ENCODE results near the gene IFIT1B.
"Not testable (repeated sequence)": the region's sequence is repeated elsewhere in the genome, so short reads cannot be mapped to it uniquely, and the experiment has no call there.

The IFIT1B gene

GRCh38 chr10:89348975-89349374, 28.9 kb upstream of the IFIT1B start:
- no peak for DNase-seq (ENCODE audit: low read depth)

- not testable (repeated sequence) for DNase-seq (ENCODE audit: low read depth)
These were observed 27.1 kb upstream of the IFIT1B start for GRCh38 chr10:89350631-89351315.

GRCh38 chr10:89351412-89351779, 26.5 kb upstream of the IFIT1B start:
- no peak for DNase-seq (ENCODE audit: low read depth)

DNA sequence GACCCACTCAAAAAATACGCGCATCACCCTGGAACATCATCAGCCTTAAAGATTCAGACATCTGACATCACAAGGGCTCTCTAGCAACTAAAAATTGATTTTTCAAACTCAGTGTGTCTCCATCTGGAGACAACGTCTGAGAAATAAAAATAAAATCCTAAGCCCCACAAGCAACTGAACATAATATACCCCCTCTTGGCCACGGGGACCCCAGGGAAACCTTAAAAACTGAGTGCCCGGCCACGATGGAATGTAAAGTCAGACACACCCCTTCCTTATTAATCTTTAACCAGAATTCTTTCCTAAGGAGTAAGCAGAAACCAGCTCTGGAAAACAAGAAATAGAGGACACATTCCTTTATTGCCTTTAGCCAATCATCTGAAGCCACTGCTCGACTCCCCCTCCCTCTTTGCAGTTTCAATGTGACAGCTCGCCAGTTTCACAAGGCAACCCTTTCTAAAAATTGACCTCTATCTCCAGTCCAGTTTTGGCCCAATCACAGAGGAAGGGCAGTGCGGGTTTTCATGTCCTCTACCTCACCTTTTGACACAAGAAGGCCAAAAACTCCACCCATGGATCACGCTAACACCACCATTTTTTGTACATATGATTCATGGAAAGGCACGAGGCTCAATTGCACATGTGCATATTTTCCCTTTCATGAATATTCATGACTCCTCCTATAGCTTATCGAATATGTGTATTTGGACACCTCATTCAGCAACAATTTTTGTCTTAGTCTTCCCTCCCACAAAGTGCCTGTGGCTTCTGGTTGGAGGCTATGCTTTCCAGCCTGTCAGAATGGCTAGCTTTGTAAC, 25.9 kb upstream of the IFIT1B start:
- peak; percentile 99 for DNase-seq (ENCODE audit: low read depth)

- DNase-seq (ENCODE audit: low read depth), result no peak
These were observed 25.1 kb upstream of the IFIT1B start for GRCh38 chr10:89352802-89353201.

GRCh38 chr10:89355394-89355931, 22.4 kb upstream of the IFIT1B start:
- peak; percentile 84 for DNase-seq (ENCODE audit: low read depth)

DNA sequence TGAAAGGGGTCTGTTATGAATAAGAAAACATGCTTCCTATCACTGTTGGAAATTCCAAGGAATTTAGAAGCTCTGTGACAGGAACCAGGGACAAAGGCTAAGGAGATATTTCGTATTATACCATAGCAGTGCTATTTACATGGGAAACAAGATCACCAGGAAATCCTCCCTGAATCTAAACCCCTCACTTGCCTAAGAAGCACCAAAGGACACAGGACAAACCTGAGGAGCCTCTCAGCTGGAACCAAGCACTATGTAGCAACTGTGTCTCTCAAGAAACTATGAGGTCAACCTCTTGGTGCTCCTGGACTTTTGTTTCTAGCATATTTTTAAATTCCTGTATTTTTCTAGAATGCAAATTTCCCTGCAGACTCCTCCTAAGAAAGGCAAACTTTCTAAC, 20.8 kb upstream of the IFIT1B start:
- no peak for DNase-seq (ENCODE audit: low read depth)

GRCh38 chr10:89357975-89358374, 19.9 kb upstream of the IFIT1B start:
- DNase-seq (ENCODE audit: low read depth), result no peak

DNA sequence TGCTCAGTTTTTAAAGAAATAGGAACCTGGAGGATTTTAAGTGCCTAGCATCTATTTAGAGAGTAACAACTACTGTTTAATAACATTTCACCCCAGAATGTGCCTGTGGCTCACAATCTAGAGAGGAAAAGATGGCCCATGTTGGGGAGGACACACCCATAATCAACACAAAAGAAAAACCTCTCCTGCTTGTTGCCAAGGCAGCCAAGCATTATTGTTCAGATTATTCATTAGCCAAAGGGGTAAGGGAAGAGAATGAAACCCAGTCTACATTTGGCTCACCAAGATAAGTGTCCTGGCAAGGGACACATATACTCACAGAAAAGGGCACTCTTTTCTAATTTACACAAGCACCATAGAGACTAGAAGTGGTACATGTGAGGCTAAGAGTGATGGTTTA, 17.7 kb upstream of the IFIT1B start:
- no peak for DNase-seq (ENCODE audit: low read depth)

GRCh38 chr10:89362929-89363328, 14.9 kb upstream of the IFIT1B start:
- DNase-seq (ENCODE audit: low read depth), result no peak

DNA sequence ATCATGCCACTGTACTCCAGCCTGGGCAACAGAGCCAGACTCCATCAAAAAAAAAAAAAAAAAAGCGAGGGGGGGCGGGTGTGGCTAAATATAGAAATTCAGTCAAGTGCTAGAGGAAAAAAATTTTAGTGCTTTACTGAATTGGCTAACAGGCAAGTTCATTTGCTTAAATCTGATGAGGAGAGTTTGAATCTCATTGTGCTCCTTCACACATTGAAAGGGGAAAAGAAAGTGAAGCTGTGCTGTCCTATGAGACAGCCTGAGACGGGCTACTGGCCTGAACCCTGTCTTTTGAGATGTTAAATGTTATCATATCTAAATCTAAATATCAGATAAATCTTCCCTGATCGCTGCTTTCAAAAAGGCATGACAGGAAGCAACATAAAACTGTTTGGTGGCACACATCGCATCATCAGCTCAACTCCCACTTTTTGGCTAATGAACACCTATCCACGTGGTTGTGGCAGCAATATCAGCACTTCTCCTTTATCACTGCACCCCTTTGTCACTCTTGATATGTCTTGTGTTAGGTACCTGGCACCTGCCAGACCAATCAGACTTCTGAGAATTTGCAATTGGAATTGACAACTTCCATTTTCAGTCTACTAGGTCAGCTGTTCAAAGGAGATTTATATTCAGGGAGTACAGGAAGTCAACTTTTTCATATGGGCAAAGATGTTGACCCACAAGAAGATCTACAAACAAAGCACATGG, 14.0 kb upstream of the IFIT1B start:
- DNase-seq (ENCODE audit: low read depth), result no peak

- DNase-seq (ENCODE audit: low read depth), result no peak
These were observed 13.3 kb upstream of the IFIT1B start for GRCh38 chr10:89364531-89364930.

DNA sequence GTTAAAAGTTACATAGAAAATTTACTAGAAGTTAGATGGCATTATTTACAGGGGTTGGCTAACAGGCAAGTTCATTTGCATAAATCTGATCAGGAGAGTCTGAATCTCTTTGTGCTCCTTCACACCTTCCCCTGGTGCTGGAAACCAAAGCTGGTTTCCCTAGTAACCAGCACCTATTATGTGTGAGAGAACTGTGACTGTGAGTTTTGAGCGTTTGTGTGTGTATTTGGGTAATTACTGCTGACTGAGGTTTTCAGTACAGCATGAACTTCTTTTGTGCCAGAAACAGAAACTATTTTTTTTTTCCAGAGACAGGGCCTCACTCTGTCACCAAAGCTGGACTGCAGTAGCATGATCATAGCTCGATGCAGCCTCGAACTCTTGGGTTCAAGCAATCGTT, 10.3 kb upstream of the IFIT1B start:
- no peak for DNase-seq (ENCODE audit: low read depth)

DNA sequence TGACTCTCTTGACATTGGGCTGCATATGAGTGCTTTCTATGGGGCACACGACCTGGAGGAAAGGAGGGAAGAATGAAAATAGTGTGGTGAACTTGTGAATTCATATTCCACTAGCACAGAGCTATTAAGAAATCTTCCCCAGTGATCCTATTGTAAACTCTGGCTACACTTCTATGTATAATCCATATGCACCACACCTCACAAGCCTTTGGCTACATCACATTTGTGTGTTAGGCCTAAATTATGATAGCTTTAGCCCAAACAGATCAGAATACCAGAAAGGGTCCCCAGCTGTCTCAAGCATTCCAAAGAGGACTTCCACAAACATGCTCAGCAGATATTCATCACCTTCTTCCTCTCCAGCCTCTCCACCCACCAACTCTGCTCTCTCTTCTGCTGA, 9.7 kb upstream of the IFIT1B start:
- DNase-seq (ENCODE audit: low read depth), result no peak

DNA sequence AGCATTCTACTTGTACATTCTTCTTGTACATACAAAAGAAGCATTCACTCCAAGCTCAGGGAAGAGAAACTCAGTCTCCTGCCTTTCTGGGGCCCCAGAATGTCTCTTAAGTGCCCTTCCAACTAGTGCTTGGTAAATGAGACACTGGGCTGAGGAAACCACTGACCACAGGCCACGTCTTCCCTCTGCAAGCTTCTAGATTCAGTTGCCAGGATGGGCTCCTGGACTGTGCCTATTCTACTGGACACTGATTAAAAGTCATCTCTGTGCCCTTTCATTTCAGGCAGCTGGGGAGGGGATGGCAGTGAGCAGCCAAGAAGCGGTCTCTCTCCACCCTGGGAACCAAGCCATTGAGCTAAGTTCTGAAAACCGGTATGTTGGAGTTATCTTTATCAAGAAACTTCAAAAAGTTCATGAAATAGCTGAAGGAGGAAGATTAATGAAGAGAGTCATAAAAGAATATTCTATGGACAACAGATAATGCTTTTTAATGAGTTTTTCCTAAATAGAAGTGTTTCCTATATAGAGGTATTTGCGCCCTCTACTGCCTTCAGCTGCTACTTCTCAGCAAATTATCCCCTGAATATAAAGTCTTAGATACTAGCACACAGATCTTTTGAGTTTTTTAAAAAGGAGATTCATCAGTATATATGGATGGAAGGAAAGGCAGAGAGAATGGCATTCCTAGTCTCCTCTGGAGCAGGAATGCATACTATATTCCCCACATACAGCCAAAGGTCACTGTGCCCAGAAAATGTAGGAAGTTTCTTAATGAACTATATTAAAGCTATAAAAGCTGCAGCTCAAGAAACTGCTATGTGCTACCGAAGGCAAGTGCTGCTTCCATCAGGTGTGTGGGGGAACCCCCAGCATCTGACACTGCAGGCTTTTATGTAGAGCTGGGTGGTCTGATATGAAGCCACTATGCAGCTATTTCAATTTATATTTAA, 8.4 kb upstream of the IFIT1B start:
- no peak for DNase-seq (ENCODE audit: low read depth)

- no peak for DNase-seq (ENCODE audit: low read depth)
These were observed 6.8 kb upstream of the IFIT1B start for GRCh38 chr10:89371079-89371478.

- no peak for DNase-seq (ENCODE audit: low read depth)
These were observed 5.9 kb upstream of the IFIT1B start for GRCh38 chr10:89371987-89372386.

DNA sequence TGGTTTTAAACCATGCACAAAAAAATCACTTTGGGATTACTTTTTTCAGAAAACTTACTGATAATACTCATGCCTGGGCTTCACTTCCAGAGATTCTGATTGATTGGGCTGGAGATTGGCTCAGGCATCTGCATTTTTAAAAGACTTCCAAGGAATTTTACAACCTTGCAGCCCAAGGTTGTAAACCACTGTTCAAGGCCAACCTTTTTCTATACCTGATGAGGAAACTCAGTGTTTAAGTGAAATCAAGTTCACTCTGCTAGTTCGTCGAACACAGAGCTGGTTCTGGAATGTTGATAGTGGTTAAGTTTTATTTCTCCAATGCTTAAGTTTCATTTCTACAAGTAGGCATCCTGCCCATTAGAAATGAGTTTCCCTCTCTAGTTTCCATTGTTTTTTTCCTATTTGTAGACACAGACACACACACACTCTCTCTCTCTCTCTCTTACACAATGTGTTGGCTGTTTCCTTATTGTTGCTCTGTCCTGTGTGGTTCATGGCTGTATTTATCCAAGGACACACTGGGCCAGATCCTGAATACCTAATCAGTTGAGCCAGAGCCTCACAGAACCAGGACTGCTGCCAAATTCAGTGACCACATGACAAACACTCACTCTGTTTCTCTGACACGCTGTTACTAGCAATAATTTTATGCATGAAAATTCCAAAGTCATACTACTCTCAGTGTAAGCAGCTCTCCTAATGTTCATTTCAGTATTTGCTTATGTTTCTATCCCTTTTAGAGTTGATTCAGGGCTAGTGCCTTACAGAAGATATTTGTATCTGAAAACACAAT, 3.7 kb upstream of the IFIT1B start:
- peak; percentile 68 for DNase-seq (ENCODE audit: low read depth)

DNA sequence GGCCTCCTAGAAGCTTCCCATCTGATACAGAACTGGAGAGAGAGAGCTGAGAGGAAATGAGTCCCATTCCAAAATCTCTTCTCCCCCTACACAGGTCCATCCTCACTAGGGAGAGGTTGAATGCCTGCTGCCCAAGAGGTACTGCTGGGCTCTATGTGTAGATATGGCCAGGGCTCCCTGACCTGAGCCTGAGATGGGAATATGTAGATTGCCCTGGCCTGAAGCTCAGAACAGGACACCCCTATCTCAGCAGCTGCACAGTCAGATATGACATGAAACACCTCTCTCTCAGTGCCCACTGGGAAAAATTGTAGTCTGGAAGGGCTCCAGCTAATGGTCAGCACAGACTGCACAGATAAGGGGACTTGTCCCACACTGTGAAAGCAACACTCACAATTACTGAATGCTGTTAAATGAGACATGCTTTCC, 3.1 kb upstream of the IFIT1B start:
- no peak for DNase-seq (ENCODE audit: low read depth)

DNA sequence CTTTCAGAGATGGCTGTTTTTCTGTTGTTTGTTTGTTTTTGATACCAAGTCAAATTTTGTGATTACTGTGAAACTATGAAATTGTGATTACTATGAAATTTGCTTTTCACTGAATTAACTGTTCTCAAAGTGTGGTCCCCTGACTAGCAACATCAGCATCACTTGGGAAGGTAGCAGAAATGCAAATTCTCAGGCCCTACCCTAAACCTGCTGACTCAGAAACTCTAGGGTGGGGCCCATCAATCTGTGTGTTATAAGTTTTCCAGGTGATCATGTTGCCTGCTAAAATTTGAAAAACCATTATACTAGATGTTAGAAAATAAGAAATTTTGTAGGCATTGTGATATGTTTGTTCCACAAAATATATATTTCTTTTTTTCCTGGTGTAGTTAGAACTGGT, 1.2 kb downstream of the IFIT1B start:
- DNase-seq (ENCODE audit: low read depth), result no peak

GRCh38 chr10:89382757-89383156, 4.9 kb downstream of the IFIT1B start:
- DNase-seq (ENCODE audit: low read depth), result no peak
